GM21619 (cell line): ENCODE measurements around the gene TNFRSF8.
"Not testable (repeated sequence)": the region's sequence is repeated elsewhere in the genome, so short reads cannot be mapped to it uniquely, and the experiment has no call there.

Experiments
- ATAC-seq: cut with Tn5 transposase; IDR thresholded peaks from one replicate; pipeline ENCODE4 v1.9.1; 2021; ENCODE audit not compliant: unreplicated experiment

TNFRSF8 gene

DNA sequence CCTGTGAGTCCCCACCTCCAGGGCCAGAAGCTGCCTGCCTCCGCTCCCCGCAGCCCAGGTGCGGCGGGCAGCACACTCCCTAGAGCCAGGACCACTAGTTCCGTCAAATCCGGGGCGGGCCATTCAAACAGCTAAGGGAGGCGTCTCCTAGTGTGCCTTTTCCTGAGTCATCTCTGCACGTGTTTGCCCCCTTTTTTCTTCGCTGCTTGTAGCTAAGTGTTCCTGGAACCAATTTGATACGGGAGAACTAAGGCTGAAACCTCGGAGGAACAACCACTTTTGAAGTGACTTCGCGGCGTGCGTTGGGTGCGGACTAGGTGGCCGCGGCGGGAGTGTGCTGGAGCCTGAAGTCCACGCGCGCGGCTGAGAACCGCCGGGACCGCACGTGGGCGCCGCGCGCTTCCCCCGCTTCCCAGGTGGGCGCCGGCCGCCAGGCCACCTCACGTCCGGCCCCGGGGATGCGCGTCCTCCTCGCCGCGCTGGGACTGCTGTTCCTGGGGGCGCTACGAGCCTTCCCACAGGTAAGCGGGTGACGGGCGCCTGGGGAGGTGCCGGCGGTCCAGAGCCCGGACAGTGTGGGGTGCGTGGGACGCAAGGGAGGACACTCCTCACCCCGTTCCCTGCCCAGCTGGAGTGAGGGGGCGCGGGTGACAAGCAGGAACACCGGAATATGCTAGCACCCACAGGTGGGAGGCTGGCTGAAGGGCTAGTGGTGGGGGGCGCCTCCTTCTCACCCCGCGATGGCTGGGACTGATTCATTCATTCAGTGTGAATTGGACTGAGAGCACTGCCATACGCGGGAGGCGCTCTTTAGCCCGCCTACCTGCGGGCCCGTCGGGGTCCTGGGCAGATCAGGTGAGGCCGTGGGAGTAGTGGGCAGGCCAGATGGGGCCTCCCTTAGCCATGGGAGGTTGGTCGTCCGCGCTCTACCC, at the start of gene TNFRSF8:
Gene TNFRSF8 (plus strand): TSS at position 163 of the 932 bp plus-strand sequence. CDS start 296 bp downstream, at position 459.
- ATAC-seq = no peak

GRCh38 chr1:12014141-12014991, 48.7 kb upstream of the TNFRSF8 start:
- no peak for ATAC-seq

- ATAC-seq = no peak
Measured at GRCh38 chr1:12015001-12015491, 48.1 kb upstream of the TNFRSF8 start.

- no peak for ATAC-seq
Measured at GRCh38 chr1:12015499-12015898, 47.6 kb upstream of the TNFRSF8 start.

DNA sequence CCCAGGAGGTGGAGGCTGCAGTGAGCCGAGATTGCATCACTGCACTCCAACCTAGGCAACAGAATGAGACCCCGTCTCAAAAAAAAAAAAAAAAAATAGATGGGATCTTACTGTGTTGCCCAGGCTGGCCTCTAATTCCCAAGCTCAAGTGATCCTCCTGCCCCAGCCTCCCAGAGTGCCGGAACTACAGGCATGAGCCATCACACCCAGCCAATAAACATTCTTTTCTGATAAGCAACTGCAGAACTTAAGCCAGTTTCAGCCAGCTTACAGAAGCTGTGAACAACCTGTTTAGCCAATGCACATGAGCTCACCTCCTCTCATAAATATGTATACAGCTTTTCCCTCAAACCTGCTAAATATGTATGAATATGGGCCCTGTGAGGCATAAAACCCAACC, 46.9 kb upstream of the TNFRSF8 start:
- no peak for ATAC-seq

DNA sequence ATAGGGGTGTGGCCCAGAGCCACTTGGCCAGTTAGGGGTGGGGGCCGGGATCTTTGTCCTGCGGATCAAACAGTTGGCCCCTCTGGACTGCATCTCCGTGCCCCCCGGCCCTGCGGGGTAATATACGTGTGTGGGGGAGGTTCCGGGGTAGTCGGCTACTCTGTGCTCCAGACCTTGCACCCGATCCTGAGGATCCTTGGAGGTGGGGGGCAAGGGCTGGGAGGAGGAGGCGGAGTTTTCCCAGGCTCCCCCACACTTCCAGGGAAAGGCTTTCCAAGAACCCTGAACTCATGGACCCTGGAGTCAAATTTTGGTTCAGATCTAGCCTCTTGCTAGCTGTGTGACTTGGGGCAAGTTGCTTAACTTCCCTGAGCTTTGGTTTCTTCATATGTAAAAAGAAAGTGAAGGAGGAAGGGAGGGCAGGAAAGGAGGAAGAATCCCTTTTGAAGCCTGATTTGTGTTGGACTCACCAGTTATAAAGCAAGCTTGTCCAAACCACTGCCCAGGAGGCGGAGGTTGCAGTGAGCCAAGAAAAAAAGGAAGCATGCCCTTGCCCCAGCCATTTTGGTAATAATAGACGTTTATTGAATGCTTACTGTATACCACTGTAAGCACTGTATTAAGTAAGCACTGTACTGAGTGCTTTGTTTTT, 43.1 kb upstream of the TNFRSF8 start:
- no peak for ATAC-seq

DNA sequence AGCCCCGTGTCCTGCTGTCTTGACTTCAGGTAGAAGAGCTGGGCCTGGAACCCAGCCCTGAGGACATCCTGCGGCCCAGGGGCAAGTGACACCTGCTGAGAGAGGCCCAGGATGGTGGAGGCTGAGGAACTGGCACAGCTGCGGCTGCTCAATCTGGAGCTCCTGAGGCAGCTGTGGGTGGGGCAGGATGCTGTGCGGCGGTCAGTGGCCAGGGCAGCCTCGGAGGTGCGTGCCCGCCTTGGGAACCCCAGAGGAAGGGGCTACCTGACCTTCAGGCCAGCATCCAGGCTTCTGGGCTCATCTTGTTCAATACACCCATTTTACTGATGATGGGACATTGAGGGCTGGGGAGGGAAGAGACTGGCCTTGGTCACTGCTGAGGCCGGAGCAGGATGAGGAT, 41.5 kb upstream of the TNFRSF8 start:
- ATAC-seq = no peak

DNA sequence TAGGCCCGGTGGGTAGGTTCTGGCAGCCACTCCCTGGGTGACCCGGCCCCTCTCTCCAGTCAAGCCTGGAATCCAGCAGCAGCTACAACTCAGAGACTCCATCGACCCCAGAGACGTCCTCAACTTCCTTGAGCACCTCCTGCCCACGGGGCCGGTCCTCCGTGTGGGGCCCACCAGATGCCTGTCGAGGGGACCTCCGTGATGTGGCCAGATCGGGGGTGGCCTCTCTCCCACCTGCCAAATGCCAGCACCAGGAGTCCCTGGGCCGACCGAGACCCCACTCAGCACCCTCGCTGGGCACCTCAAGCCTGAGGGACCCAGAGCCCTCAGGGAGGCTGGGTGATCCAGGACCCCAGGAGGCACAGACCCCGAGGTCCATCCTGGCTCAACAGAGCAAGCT, 41.1 kb upstream of the TNFRSF8 start:
- ATAC-seq = no peak

GRCh38 chr1:12026586-12026985, 36.5 kb upstream of the TNFRSF8 start:
- no peak for ATAC-seq

DNA sequence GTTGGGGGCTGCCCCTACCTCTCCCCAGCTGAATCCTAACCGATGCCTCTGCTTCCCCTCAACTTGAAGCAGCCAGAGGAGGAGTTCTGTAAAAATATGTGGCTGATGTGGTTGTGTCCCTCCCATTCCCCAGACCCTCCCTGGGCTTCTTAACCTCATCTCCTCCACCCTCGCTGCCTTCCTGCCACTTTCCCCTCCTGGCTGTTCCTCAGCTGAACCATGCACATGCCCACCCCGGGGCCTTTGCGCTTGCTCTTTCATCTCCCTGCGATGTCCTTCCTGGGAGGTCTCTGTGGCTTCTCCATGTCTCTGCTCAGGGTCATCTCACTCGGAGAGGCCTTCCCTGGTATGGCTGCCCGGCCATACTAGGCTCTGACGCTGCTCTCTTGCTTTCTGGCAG, 34.9 kb upstream of the TNFRSF8 start:
- no peak for ATAC-seq

GRCh38 chr1:12028957-12029511, 34.1 kb upstream of the TNFRSF8 start:
- ATAC-seq = no peak

DNA sequence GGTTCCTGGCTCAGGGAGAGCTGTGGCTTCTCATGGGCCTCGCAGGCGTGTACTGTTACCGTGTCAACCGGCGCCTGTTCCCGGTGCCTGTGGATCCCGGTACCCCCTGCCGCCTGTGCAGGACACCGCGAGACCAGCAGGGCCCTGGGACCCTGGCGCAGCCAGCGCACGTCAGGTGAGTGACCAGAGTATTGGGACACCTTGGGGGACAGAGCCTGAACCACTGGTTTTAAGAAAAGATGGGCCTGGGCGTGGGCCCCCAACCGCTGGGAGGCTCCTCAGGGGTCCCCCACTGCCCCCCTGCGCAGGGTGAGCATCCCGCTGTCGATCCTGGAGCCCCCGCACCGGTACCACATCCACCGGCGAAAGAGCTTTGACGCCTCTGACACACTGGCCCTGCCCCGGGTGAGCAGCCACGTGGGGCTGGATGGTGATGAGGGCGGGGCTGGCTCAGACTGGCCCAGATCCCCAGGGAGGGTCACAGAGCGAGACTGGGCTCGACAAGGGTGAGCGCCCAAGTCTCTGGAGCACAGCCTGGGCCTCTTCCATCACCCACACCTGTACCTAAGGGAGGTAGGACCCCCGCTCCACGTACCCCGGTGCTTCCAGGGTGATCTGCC, 33.3 kb upstream of the TNFRSF8 start:
- no peak for ATAC-seq

DNA sequence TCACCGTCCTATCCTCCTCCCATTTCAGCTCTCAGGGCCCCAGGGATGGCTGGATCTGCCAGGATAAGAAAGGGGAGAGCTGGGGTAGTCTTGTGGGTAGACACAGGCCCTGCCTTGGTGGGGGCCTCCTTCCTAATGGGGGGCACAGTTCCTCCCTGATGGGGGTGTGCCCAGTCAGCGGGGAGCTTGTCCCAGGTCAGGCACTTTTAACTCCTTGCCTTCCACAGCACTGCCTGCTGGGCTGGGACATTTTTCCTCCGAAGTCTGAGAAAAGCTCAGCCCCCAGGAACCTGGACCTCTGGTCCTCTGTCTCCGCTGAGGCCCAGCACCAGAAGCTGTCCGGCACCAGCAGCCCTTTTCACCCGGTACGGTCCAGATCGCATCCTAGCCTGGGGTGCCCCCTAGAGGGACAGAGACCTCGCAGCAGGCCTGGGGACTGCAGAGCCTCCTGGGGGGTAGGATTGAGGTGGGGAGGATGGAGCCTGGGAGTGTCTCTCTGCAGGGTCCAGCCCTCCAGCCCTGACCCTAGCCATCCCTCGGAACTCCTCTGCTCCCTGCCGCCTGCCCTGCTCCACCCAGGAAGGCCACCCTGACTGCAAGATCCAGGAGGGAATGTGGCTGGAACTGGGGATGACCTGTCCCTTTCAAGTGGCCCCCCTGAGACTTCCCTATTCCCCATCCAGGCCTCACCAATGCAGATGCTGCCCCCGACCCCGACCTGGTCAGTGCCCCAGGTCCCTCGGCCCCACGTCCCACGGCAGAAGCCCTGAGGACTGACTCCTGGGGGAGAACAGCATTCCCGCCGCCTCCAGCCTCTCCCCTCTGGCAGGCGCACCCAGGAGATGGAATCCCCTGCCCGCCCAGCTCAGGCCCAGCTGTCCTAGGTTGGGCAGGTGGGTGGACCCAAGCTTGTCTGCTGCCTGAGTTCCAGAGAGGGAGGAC, 31.8 kb upstream of the TNFRSF8 start:
- ATAC-seq = no peak

GRCh38 chr1:12032161-12032621, 30.9 kb upstream of the TNFRSF8 start:
- ATAC-seq = no peak

GRCh38 chr1:12033441-12033840, 29.7 kb upstream of the TNFRSF8 start:
- ATAC-seq = not testable (repeated sequence)

DNA sequence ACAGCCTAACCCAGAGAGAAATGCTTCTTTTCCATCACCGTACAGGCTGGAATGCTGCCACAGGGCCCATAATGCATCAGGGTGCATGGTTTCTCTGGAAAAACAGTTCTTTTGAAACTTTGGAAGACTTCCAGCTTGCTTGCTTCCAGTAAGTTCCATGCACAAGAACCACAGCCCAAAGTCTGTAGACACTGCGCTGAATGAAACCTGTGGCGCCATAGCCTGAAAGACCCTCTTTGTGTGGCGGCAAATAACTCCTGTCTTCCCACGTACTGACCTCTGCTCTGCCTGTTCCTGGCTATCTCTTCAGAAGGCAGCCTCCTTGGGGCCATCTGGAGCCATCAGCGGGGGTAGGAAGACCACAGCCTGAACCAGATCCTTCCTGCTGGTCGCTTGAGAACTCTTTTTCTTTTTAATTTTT, 28.7 kb upstream of the TNFRSF8 start:
- no peak for ATAC-seq

- no peak for ATAC-seq
Measured at GRCh38 chr1:12035312-12035711, 27.8 kb upstream of the TNFRSF8 start.

DNA sequence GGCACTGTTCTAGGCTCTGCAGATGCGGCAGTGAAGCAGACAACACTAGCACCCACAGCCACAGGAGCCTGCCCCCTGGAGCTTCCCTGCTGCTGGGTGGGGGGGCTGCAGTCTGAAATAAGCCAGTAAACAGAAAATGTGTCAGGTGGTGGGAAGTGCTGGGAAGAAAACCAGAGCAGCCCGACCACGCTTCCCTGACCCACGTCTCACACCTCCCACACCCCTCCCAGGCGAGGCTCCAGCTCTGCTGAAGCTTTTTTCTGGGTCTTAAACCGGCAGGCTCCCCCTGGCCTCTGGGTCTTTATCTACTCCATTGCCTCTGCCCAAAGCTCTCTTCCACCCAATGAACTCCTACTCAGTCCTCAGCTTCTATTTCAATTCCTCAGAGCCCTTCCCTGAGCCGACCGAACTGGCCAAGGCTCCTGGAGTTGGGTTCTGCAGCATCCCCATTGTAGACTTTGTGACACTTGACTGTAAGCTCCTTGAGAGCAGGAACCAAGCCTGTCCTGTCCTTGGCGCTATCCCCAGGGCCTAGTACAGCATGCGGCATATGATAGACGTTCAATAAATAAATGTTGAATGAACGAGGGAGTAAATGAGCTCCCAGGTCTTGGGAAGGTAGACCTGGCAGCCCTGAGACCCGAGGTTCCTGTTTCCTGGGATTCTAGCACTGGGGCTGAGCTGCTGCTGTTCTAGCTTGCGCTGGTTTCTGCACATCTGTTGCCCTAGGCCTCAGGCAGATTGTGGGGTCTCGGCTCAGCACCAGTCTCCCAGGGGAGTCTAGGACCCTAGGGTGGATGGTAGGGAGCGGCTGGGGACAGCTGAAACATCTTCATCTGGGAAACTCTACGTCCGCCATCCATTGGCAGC, 25.4 kb upstream of the TNFRSF8 start:
- no peak for ATAC-seq
